ENCODE measurements around the gene USP13. TPM values are rescaled to one million over a fixed set of nuclear protein-coding genes. Genes with fewer than 3 reads are reported as not detected.

Gene USP13
- total RNA-seq, 1 experiment from 2014 or later: 22.7 TPM

DNA sequence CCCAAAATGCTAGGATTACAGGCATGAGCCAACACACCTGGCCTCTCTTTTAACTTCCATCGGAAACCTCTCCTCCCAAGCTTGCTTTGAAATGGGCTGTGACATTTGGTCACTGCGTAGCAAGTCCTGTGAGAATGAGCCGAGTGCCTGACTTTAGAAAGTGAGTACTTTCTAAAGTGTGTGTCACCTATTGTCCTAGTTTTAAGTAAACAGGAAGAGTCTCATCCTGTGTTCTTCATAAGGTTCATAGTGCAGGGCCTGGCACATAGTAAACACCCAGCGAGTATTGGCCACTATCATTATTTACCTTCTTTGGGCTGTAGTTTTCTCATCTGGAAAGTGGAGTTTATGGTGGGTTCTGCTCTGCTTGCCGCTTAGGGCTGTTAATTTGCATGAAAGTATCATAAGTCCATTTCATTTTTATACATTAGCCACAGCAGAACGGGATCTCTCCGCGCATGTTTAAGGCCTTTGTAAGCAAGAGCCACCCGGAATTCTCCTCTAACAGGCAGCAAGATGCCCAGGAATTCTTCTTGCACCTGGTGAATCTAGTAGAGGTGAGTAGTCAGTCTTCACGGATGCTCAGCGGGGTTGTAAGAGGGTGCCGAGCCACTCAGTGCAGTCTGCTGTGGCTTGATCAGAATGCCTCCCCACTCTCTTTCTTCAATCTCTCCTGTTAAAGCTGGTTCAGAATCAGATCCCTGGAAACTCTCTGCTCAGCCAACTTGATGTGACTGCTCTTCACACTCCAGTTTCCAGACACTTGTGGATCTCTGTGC lies 87.2 kb downstream of the USP13 start:
- POLR2A ChIA-PET: no interaction called here
- no peak overlapping the region for H3K27ac ChIP-seq (ENCODE audit: low read depth, low read length)
- H3K9ac ChIP-seq (ENCODE audit: low read length): no peak overlapping the region
- H3K4me2 ChIP-seq (ENCODE audit: low read length): no peak overlapping the region
- H3K27me3 ChIP-seq (ENCODE audit: insufficient read depth, low read length): no peaks in the 10 kb centered on the region
- ATAC-seq (no peak), DNase-seq (ENCODE audit: low read depth, low spot score) (no peak)
- BruUV-seq (replicated peaks): no TSS peak
- no peak overlapping the region for H3K4me3 ChIP-seq (replicated peaks in 1 of 2; ENCODE audit: low read depth in 1 of 2, low read length in 2 of 2)
- H4K20me1 ChIP-seq (ENCODE audit: insufficient read depth): no peaks in the 10 kb centered on the region
- H2AFZ ChIP-seq (ENCODE audit: low read depth, low read length, poor library complexity, severe bottlenecking): no peak overlapping the region
- RAD21 ChIA-PET (ENCODE audit: low non-redundant PET in 1 of 2, low total read pairs in 2 of 2, uncharacterized antibody in 2 of 2, unreplicated experiment in 2 of 2): no interaction called here
- intact Hi-C loops (cut with micrococcal nuclease): no loop called here
- H3K79me2 ChIP-seq (ENCODE audit: insufficient read depth, low read length): no peaks in the 10 kb centered on the region
- TF ChIP-seq TCF7L2 (IDR thresholded peaks at IDR 0.05; ENCODE audit: borderline replicate concordance, extremely low read depth, insufficient read depth, insufficient read length) (no peak), SIN3A (IDR thresholded peaks at IDR 0.05; ENCODE audit: low read depth) (no peak), POLR2A (IDR thresholded peaks at IDR 0.05; ENCODE audit: borderline replicate concordance, extremely low read depth, insufficient read depth, insufficient read length) (no peak), RAD21 (IDR thresholded peaks at IDR 0.05; ENCODE audit: low read depth) (no peak), EZH2phosphoT487 (IDR thresholded peaks at IDR 0.05; ENCODE audit: borderline replicate concordance) (no peak), EGR1 (IDR thresholded peaks at IDR 0.05; ENCODE audit: low read depth) (no peak), SP1 (IDR thresholded peaks at IDR 0.05; ENCODE audit: low read depth) (no peak), YY1 (IDR thresholded peaks at IDR 0.05; ENCODE audit: extremely low read depth, insufficient replicate concordance, low read depth, low read length) (no peak), ELF1 (IDR thresholded peaks at IDR 0.05; ENCODE audit: borderline replicate concordance, low read depth) (no peak), FOSL1 (IDR thresholded peaks at IDR 0.05; ENCODE audit: low read depth) (no peak), JUND (IDR thresholded peaks at IDR 0.05) (no peak), SRF (IDR thresholded peaks at IDR 0.05; ENCODE audit: low read depth) (no peak), CEBPB (IDR thresholded peaks at IDR 0.05; ENCODE audit: low read depth) (no peak)
- TF ChIP-seq, protein P1, sequence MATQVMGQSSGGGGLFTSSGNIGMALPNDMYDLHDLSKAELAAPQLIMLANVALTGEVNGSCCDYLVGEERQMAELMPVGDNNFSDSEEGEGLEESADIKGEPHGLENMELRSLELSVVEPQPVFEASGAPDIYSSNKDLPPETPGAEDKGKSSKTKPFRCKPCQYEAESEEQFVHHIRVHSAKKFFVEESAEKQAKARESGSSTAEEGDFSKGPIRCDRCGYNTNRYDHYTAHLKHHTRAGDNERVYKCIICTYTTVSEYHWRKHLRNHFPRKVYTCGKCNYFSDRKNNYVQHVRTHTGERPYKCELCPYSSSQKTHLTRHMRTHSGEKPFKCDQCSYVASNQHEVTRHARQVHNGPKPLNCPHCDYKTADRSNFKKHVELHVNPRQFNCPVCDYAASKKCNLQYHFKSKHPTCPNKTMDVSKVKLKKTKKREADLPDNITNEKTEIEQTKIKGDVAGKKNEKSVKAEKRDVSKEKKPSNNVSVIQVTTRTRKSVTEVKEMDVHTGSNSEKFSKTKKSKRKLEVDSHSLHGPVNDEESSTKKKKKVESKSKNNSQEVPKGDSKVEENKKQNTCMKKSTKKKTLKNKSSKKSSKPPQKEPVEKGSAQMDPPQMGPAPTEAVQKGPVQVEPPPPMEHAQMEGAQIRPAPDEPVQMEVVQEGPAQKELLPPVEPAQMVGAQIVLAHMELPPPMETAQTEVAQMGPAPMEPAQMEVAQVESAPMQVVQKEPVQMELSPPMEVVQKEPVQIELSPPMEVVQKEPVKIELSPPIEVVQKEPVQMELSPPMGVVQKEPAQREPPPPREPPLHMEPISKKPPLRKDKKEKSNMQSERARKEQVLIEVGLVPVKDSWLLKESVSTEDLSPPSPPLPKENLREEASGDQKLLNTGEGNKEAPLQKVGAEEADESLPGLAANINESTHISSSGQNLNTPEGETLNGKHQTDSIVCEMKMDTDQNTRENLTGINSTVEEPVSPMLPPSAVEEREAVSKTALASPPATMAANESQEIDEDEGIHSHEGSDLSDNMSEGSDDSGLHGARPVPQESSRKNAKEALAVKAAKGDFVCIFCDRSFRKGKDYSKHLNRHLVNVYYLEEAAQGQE (IDR thresholded peaks at IDR 0.05; ENCODE audit: low read depth): no peak
- TF ChIP-seq, protein P2, sequence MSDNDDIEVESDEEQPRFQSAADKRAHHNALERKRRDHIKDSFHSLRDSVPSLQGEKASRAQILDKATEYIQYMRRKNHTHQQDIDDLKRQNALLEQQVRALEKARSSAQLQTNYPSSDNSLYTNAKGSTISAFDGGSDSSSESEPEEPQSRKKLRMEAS (IDR thresholded peaks at IDR 0.05): no peak
- TF ChIP-seq, protein P3, sequence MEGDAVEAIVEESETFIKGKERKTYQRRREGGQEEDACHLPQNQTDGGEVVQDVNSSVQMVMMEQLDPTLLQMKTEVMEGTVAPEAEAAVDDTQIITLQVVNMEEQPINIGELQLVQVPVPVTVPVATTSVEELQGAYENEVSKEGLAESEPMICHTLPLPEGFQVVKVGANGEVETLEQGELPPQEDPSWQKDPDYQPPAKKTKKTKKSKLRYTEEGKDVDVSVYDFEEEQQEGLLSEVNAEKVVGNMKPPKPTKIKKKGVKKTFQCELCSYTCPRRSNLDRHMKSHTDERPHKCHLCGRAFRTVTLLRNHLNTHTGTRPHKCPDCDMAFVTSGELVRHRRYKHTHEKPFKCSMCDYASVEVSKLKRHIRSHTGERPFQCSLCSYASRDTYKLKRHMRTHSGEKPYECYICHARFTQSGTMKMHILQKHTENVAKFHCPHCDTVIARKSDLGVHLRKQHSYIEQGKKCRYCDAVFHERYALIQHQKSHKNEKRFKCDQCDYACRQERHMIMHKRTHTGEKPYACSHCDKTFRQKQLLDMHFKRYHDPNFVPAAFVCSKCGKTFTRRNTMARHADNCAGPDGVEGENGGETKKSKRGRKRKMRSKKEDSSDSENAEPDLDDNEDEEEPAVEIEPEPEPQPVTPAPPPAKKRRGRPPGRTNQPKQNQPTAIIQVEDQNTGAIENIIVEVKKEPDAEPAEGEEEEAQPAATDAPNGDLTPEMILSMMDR (IDR thresholded peaks at IDR 0.05 in 2 of 3, conservative IDR thresholded peaks at IDR 0.05 in 1 of 3; ENCODE audit: borderline replicate concordance in 1 of 3, insufficient read depth in 1 of 3, low read depth in 2 of 3, low read length in 2 of 3): no peak
- TF ChIP-seq, protein P4, sequence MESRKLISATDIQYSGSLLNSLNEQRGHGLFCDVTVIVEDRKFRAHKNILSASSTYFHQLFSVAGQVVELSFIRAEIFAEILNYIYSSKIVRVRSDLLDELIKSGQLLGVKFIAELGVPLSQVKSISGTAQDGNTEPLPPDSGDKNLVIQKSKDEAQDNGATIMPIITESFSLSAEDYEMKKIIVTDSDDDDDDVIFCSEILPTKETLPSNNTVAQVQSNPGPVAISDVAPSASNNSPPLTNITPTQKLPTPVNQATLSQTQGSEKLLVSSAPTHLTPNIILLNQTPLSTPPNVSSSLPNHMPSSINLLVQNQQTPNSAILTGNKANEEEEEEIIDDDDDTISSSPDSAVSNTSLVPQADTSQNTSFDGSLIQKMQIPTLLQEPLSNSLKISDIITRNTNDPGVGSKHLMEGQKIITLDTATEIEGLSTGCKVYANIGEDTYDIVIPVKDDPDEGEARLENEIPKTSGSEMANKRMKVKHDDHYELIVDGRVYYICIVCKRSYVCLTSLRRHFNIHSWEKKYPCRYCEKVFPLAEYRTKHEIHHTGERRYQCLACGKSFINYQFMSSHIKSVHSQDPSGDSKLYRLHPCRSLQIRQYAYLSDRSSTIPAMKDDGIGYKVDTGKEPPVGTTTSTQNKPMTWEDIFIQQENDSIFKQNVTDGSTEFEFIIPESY (IDR thresholded peaks at IDR 0.05; ENCODE audit: extremely low read depth, insufficient replicate concordance, low read length): no peak
- peaks cover 2 to 16% of the 10 kb centered on the region in 2 experiments; a peak in 2 of 4 replicates for H3K36me3 ChIP-seq (ENCODE audit: control insufficient read depth in 1 of 2, insufficient read depth in 2 of 2, low read length in 2 of 2)
- H3K9me3 ChIP-seq (ENCODE audit: control insufficient read depth in 1 of 2, insufficient read depth in 1 of 2, low read depth in 1 of 2, low read length in 2 of 2): no peaks in the 10 kb centered on the region
- H3K9me2 ChIP-seq (ENCODE audit: insufficient read depth): no peaks in the 10 kb centered on the region
- CTCF ChIA-PET: no interaction called here
- H3K4me1 ChIP-seq (ENCODE audit: control insufficient read depth in 1 of 2, insufficient read depth in 2 of 2, low read length in 2 of 2): no peaks in the 10 kb centered on the region

Data from HCT116 (cell line).